ENCODE data around the gene BTNL9.

The BTNL9 gene

GRCh38 chr5:181060231-181060590 is 20.1 kb downstream of the BTNL9 start:
- Histone ChIP-seq H3K4me1 (ENCODE audit: control insufficient read depth, insufficient read depth, low read length, poor library complexity, severe bottlenecking) (no peaks in the 10 kb centered on the region), H3K4me3 (ENCODE audit: insufficient read depth, low read depth, low read length, poor library complexity, severe bottlenecking) (no peak overlapping the region), H3K9me3 (ENCODE audit: control insufficient read depth, low read length) (no peaks in the 10 kb centered on the region), H3K27ac (ENCODE audit: insufficient read depth, low read length, poor library complexity, severe bottlenecking) (no peak overlapping the region), H3K36me3 (ENCODE audit: control insufficient read depth, insufficient read depth, low read length) (no peaks in the 10 kb centered on the region), H3K27me3 (replicated peaks; ENCODE audit: control insufficient read depth, insufficient read depth, low read length, poor library complexity, severe bottlenecking) (peaks cover 45% of the 10 kb centered on the region)
- DNase-seq: no peak

- no peaks in the 10 kb centered on the region for H3K4me1 ChIP-seq (ENCODE audit: control insufficient read depth, insufficient read depth, low read length, poor library complexity, severe bottlenecking)
Measured at GRCh38 chr5:181060924-181061323, 20.9 kb downstream of the BTNL9 start.

GRCh38 chr5:181061645-181062044 is 21.6 kb downstream of the BTNL9 start:
- Histone ChIP-seq H3K9me3 (ENCODE audit: control insufficient read depth, low read length) (no peaks in the 10 kb centered on the region), H3K4me3 (ENCODE audit: insufficient read depth, low read depth, low read length, poor library complexity, severe bottlenecking) (no peak overlapping the region), H3K27me3 (replicated peaks; ENCODE audit: control insufficient read depth, insufficient read depth, low read length, poor library complexity, severe bottlenecking) (peaks cover 40% of the 10 kb centered on the region), H3K36me3 (ENCODE audit: control insufficient read depth, insufficient read depth, low read length) (no peaks in the 10 kb centered on the region), H3K27ac (ENCODE audit: insufficient read depth, low read length, poor library complexity, severe bottlenecking) (no peak overlapping the region), H3K4me1 (ENCODE audit: control insufficient read depth, insufficient read depth, low read length, poor library complexity, severe bottlenecking) (no peaks in the 10 kb centered on the region)
- DNase-seq: no peak

More at GRCh38 chr5:181060924-181061323, 20.9 kb downstream of the BTNL9 start:
- H3K27me3 ChIP-seq (replicated peaks; ENCODE audit: control insufficient read depth, insufficient read depth, low read length, poor library complexity, severe bottlenecking): peaks cover 42% of the 10 kb centered on the region
- no peaks in the 10 kb centered on the region for H3K36me3 ChIP-seq (ENCODE audit: control insufficient read depth, insufficient read depth, low read length)
- H3K27ac ChIP-seq (ENCODE audit: insufficient read depth, low read length, poor library complexity, severe bottlenecking): no peak overlapping the region
- DNase-seq: no peak
- H3K9me3 ChIP-seq (ENCODE audit: control insufficient read depth, low read length): no peaks in the 10 kb centered on the region
- no peak overlapping the region for H3K4me3 ChIP-seq (ENCODE audit: insufficient read depth, low read depth, low read length, poor library complexity, severe bottlenecking)

- Histone ChIP-seq H3K9me3 (ENCODE audit: control insufficient read depth, low read length) (no peaks in the 10 kb centered on the region), H3K4me1 (ENCODE audit: control insufficient read depth, insufficient read depth, low read length, poor library complexity, severe bottlenecking) (no peaks in the 10 kb centered on the region), H3K27me3 (replicated peaks; ENCODE audit: control insufficient read depth, insufficient read depth, low read length, poor library complexity, severe bottlenecking) (peaks cover 35% of the 10 kb centered on the region), H3K36me3 (ENCODE audit: control insufficient read depth, insufficient read depth, low read length) (no peaks in the 10 kb centered on the region), H3K27ac (ENCODE audit: insufficient read depth, low read length, poor library complexity, severe bottlenecking) (no peak overlapping the region), H3K4me3 (ENCODE audit: insufficient read depth, low read depth, low read length, poor library complexity, severe bottlenecking) (no peak overlapping the region)
- DNase-seq: no peak
Measured at GRCh38 chr5:181062631-181063030, 22.6 kb downstream of the BTNL9 start.

- no peaks in the 10 kb centered on the region for H3K9me3 ChIP-seq (ENCODE audit: control insufficient read depth, low read length)
Measured at GRCh38 chr5:181063514-181063913, 23.4 kb downstream of the BTNL9 start.

GRCh38 chr5:181064987-181065386 is 24.9 kb downstream of the BTNL9 start:
- H3K27ac ChIP-seq (ENCODE audit: insufficient read depth, low read length, poor library complexity, severe bottlenecking): no peak overlapping the region
- no peaks in the 10 kb centered on the region for H3K4me1 ChIP-seq (ENCODE audit: control insufficient read depth, insufficient read depth, low read length, poor library complexity, severe bottlenecking)
- DNase-seq: no peak
- no peak overlapping the region for H3K4me3 ChIP-seq (ENCODE audit: insufficient read depth, low read depth, low read length, poor library complexity, severe bottlenecking)
- peaks cover 16% of the 10 kb centered on the region for H3K27me3 ChIP-seq (replicated peaks; ENCODE audit: control insufficient read depth, insufficient read depth, low read length, poor library complexity, severe bottlenecking)
- H3K36me3 ChIP-seq (ENCODE audit: control insufficient read depth, insufficient read depth, low read length): no peaks in the 10 kb centered on the region
- no peaks in the 10 kb centered on the region for H3K9me3 ChIP-seq (ENCODE audit: control insufficient read depth, low read length)

More at GRCh38 chr5:181063514-181063913, 23.4 kb downstream of the BTNL9 start:
- no peak for DNase-seq
- no peaks in the 10 kb centered on the region for H3K36me3 ChIP-seq (ENCODE audit: control insufficient read depth, insufficient read depth, low read length)
- H3K4me3 ChIP-seq (ENCODE audit: insufficient read depth, low read depth, low read length, poor library complexity, severe bottlenecking): no peak overlapping the region
- H3K27me3 ChIP-seq (replicated peaks; ENCODE audit: control insufficient read depth, insufficient read depth, low read length, poor library complexity, severe bottlenecking): peaks cover 28% of the 10 kb centered on the region
- no peaks in the 10 kb centered on the region for H3K4me1 ChIP-seq (ENCODE audit: control insufficient read depth, insufficient read depth, low read length, poor library complexity, severe bottlenecking)
- H3K27ac ChIP-seq (ENCODE audit: insufficient read depth, low read length, poor library complexity, severe bottlenecking): no peak overlapping the region

GRCh38 chr5:181069767-181070491 is 29.9 kb downstream of the BTNL9 start:
- no peaks in the 10 kb centered on the region for H3K4me1 ChIP-seq (ENCODE audit: control insufficient read depth, insufficient read depth, low read length, poor library complexity, severe bottlenecking)
- no peak overlapping the region for H3K27ac ChIP-seq (ENCODE audit: insufficient read depth, low read length, poor library complexity, severe bottlenecking)
- peaks cover 9% of the 10 kb centered on the region for H3K27me3 ChIP-seq (replicated peaks; ENCODE audit: control insufficient read depth, insufficient read depth, low read length, poor library complexity, severe bottlenecking)
- no peaks in the 10 kb centered on the region for H3K36me3 ChIP-seq (ENCODE audit: control insufficient read depth, insufficient read depth, low read length)
- DNase-seq: no peak
- no peaks in the 10 kb centered on the region for H3K9me3 ChIP-seq (ENCODE audit: control insufficient read depth, low read length)
- no peak overlapping the region for H3K4me3 ChIP-seq (ENCODE audit: insufficient read depth, low read depth, low read length, poor library complexity, severe bottlenecking)

GRCh38 chr5:181070523-181070922 is 30.5 kb downstream of the BTNL9 start:
- Histone ChIP-seq H3K27me3 (replicated peaks; ENCODE audit: control insufficient read depth, insufficient read depth, low read length, poor library complexity, severe bottlenecking) (peaks cover 9% of the 10 kb centered on the region), H3K4me1 (ENCODE audit: control insufficient read depth, insufficient read depth, low read length, poor library complexity, severe bottlenecking) (no peaks in the 10 kb centered on the region), H3K27ac (ENCODE audit: insufficient read depth, low read length, poor library complexity, severe bottlenecking) (no peak overlapping the region), H3K9me3 (ENCODE audit: control insufficient read depth, low read length) (no peaks in the 10 kb centered on the region), H3K36me3 (ENCODE audit: control insufficient read depth, insufficient read depth, low read length) (no peaks in the 10 kb centered on the region), H3K4me3 (ENCODE audit: insufficient read depth, low read depth, low read length, poor library complexity, severe bottlenecking) (no peak overlapping the region)
- DNase-seq: no peak

- Histone ChIP-seq H3K4me1 (ENCODE audit: control insufficient read depth, insufficient read depth, low read length, poor library complexity, severe bottlenecking) (no peaks in the 10 kb centered on the region), H3K27me3 (replicated peaks; ENCODE audit: control insufficient read depth, insufficient read depth, low read length, poor library complexity, severe bottlenecking) (peaks cover 9% of the 10 kb centered on the region), H3K4me3 (ENCODE audit: insufficient read depth, low read depth, low read length, poor library complexity, severe bottlenecking) (no peak overlapping the region), H3K36me3 (ENCODE audit: control insufficient read depth, insufficient read depth, low read length) (no peaks in the 10 kb centered on the region), H3K9me3 (ENCODE audit: control insufficient read depth, low read length) (no peaks in the 10 kb centered on the region), H3K27ac (ENCODE audit: insufficient read depth, low read length, poor library complexity, severe bottlenecking) (no peak overlapping the region)
- DNase-seq: no peak
Measured at GRCh38 chr5:181071257-181071656, 31.2 kb downstream of the BTNL9 start.

GRCh38 chr5:181076920-181077319 is 36.9 kb downstream of the BTNL9 start:
- H3K27ac ChIP-seq (ENCODE audit: insufficient read depth, low read length, poor library complexity, severe bottlenecking): no peak overlapping the region
- H3K4me3 ChIP-seq (ENCODE audit: insufficient read depth, low read depth, low read length, poor library complexity, severe bottlenecking): no peak overlapping the region
- no peaks in the 10 kb centered on the region for H3K9me3 ChIP-seq (ENCODE audit: control insufficient read depth, low read length)
- no peaks in the 10 kb centered on the region for H3K4me1 ChIP-seq (ENCODE audit: control insufficient read depth, insufficient read depth, low read length, poor library complexity, severe bottlenecking)
- no peak for DNase-seq
- no peaks in the 10 kb centered on the region for H3K27me3 ChIP-seq (replicated peaks; ENCODE audit: control insufficient read depth, insufficient read depth, low read length, poor library complexity, severe bottlenecking)
- H3K36me3 ChIP-seq (ENCODE audit: control insufficient read depth, insufficient read depth, low read length): no peaks in the 10 kb centered on the region
